Adrenal gland (tissue), 5 donors: ENCODE results near the gene USP7.
A peak's percentile ranks its signal among the peaks of the same experiment; 100 is the strongest.

ENCODE experiments used
- POLR2A ChIP-seq, 2 donors: fragments of 450-650 bp; IDR thresholded peaks; one replicate each; pipeline ENCODE4 v1.6.1; 2017; ENCODE audit warnings: antibody characterized with exemption in 2 of 2, mild to moderate bottlenecking in 2 of 2, moderate library complexity in 1 of 2
- TF ChIP-seq, protein P1 (sequence below), 6 experiments: fragments of 450-650 bp in 4 of 6; fragments of 200-600 bp in 2 of 6; sonication (generic) in 1 of 6; IDR thresholded peaks; 1 replicate in 5 of 6; 2 replicates in 1 of 6; pipeline versions ENCODE4 v1.5.1 to v1.8.0; 2016 to 2021; ENCODE audit warnings: antibody characterized with exemption in 6 of 6, mild to moderate bottlenecking in 2 of 6, moderate library complexity in 1 of 6
- donor health status: DM: no; HTN: no; CAD: no.

GRCh38 chr16:9008601-9009260, 45.0 kb upstream of the USP7 start:
- TF ChIP-seq, protein P1, sequence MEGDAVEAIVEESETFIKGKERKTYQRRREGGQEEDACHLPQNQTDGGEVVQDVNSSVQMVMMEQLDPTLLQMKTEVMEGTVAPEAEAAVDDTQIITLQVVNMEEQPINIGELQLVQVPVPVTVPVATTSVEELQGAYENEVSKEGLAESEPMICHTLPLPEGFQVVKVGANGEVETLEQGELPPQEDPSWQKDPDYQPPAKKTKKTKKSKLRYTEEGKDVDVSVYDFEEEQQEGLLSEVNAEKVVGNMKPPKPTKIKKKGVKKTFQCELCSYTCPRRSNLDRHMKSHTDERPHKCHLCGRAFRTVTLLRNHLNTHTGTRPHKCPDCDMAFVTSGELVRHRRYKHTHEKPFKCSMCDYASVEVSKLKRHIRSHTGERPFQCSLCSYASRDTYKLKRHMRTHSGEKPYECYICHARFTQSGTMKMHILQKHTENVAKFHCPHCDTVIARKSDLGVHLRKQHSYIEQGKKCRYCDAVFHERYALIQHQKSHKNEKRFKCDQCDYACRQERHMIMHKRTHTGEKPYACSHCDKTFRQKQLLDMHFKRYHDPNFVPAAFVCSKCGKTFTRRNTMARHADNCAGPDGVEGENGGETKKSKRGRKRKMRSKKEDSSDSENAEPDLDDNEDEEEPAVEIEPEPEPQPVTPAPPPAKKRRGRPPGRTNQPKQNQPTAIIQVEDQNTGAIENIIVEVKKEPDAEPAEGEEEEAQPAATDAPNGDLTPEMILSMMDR (IDR thresholded peaks at IDR 0.05), result peak; percentile 67 to 85 (median 83)
- TF ChIP-seq POLR2A (IDR thresholded peaks at IDR 0.05), result no peak
